Large intestine (tissue), 3 donors: ENCODE results near the gene RNF103. TPM values are rescaled to one million over a fixed set of nuclear protein-coding genes. Genes with fewer than 3 reads are reported as not detected.
A peak's percentile ranks its signal among the peaks of the same experiment; 100 is the strongest.

Source experiments
- DNase-seq, 2 donors: peaks; one replicate each; pipeline versions ENCODE4 v3.0.0 to v3.0.0-alpha.2; 2013
- H3K27ac ChIP-seq: one replicate; pipeline ENCODE4 v1.5.1; 2013; ENCODE audit warnings: low read length
- H3K27me3 ChIP-seq: 2 replicates; pipeline ENCODE4 v1.6.1; 2013; ENCODE audit warnings: low read length; ENCODE audit not compliant: control insufficient read depth, insufficient read depth
- H3K36me3 ChIP-seq: 2 replicates; pipeline ENCODE4 v1.6.1; 2013; ENCODE audit warnings: low read length; ENCODE audit not compliant: control insufficient read depth, insufficient read depth
- H3K4me1 ChIP-seq: one replicate; pipeline ENCODE4 v1.6.1; 2013; ENCODE audit warnings: low read length; ENCODE audit not compliant: control insufficient read depth, insufficient read depth
- H3K4me3 ChIP-seq: one replicate; pipeline ENCODE4 v1.5.1; 2013; ENCODE audit warnings: low read length
- H3K9me3 ChIP-seq: one replicate; pipeline ENCODE4 v1.6.1; 2013; ENCODE audit warnings: mild to moderate bottlenecking, low read depth, low read length, moderate library complexity; ENCODE audit not compliant: control insufficient read depth
- WGBS: methylation state at CpG from one replicate; pipeline ENCODE4 v1.1.5; 2013; ENCODE audit warnings: low lambda C conversion rate; ENCODE audit not compliant: insufficient coverage; 5-methylcytosine and 5-hydroxymethylcytosine counted together
- polyA plus RNA-seq: library from polyadenylated mRNA; unstranded; fragments of 120-200 nt; gene quantifications from one replicate; pipeline ENCODE4 v1.2.1, GENCODE V29; 2013

Gene RNF103
- polyA plus RNA-seq, 1 donor: 42.9 TPM

GRCh38 chr2:86627550-86627949 is 3.9 kb upstream of the RNF103 start:
- Histone ChIP-seq H3K9me3 (no peaks in the 10 kb centered on the region), H3K4me3 (no peak overlapping the region), H3K27me3 (no peaks in the 10 kb centered on the region), H3K4me1 (peaks cover 35% of the 10 kb centered on the region), H3K36me3 (no peaks in the 10 kb centered on the region), H3K27ac (peak overlapping the region; percentile 66)
- DNase-seq: no peak
- WGBS: no CpG with 5 or more reads among the region's 3 CpGs

- no peak for DNase-seq
- WGBS: no CpG with 5 or more reads among the region's 4 CpGs
These were observed 1.4 kb upstream of the RNF103 start for GRCh38 chr2:86625096-86625495.

GRCh38 chr2:86624267-86624547 is 542 bp upstream of the RNF103 start:
- Histone ChIP-seq H3K4me3 (peak overlapping the region; percentile 79), H3K27ac (peak overlapping the region; percentile 99)
- DNase-seq: peak; percentile 30 to 46

More at GRCh38 chr2:86625096-86625495, 1.4 kb upstream of the RNF103 start:
- no peak overlapping the region for H3K4me3 ChIP-seq
- H3K27me3 ChIP-seq: no peaks in the 10 kb centered on the region
- peaks cover 26% of the 10 kb centered on the region for H3K4me1 ChIP-seq
- H3K27ac ChIP-seq: no peak overlapping the region
- no peaks in the 10 kb centered on the region for H3K9me3 ChIP-seq
- H3K36me3 ChIP-seq: peaks cover under 1% of the 10 kb centered on the region

GRCh38 chr2:86623043-86623493 is 597 bp downstream of the RNF103 start:
- no peaks in the 10 kb centered on the region for H3K27me3 ChIP-seq
- H3K9me3 ChIP-seq: no peaks in the 10 kb centered on the region
- peak overlapping the region; percentile 96 for H3K4me3 ChIP-seq
- H3K36me3 ChIP-seq: peaks cover 13% of the 10 kb centered on the region
- WGBS: no CpG with 5 or more reads among the region's 56 CpGs
- peak overlapping the region; percentile 99 for H3K27ac ChIP-seq
- DNase-seq: peak; percentile 20 to 76
- peaks cover 20% of the 10 kb centered on the region for H3K4me1 ChIP-seq

More at GRCh38 chr2:86624267-86624547, 542 bp upstream of the RNF103 start:
- Histone ChIP-seq H3K27me3 (no peaks in the 10 kb centered on the region), H3K4me1 (peaks cover 24% of the 10 kb centered on the region), H3K36me3 (peaks cover 7% of the 10 kb centered on the region), H3K9me3 (no peaks in the 10 kb centered on the region)
- WGBS: 70% methylated on average over 2 of the region's 6 CpGs

GRCh38 chr2:86622519-86623042 is 1.1 kb downstream of the RNF103 start:
- Histone ChIP-seq H3K4me1 (peaks cover 17% of the 10 kb centered on the region), H3K27ac (peak overlapping the region; percentile 99), H3K9me3 (no peaks in the 10 kb centered on the region), H3K4me3 (peak overlapping the region; percentile 96), H3K27me3 (no peaks in the 10 kb centered on the region), H3K36me3 (peaks cover 17% of the 10 kb centered on the region)
- no CpG with 5 or more reads among the region's 29 CpGs for WGBS
- peak; percentile 20 to 62 for DNase-seq

- Histone ChIP-seq H3K4me3 (peak overlapping the region; percentile 96), H3K27me3 (no peaks in the 10 kb centered on the region), H3K9me3 (no peaks in the 10 kb centered on the region), H3K36me3 (peaks cover 19% of the 10 kb centered on the region), H3K4me1 (peaks cover 13% of the 10 kb centered on the region), H3K27ac (peak overlapping the region; percentile 99)
- WGBS: 0% methylated on average over 3 of the region's 6 CpGs
- DNase-seq: peak in 1 of 2 donors; percentile 37
These were observed 2.3 kb downstream of the RNF103 start for GRCh38 chr2:86621280-86621943.

- Histone ChIP-seq H3K4me3 (no peak overlapping the region), H3K9me3 (no peaks in the 10 kb centered on the region), H3K27ac (no peak overlapping the region), H3K4me1 (peaks cover 7% of the 10 kb centered on the region), H3K27me3 (no peaks in the 10 kb centered on the region), H3K36me3 (peaks cover 38% of the 10 kb centered on the region)
- DNase-seq: no peak
These were observed 5.9 kb downstream of the RNF103 start for GRCh38 chr2:86617738-86618137.

- DNase-seq: no peak
- H3K36me3 ChIP-seq: peaks cover 38% of the 10 kb centered on the region
- no peaks in the 10 kb centered on the region for H3K27me3 ChIP-seq
- no peak overlapping the region for H3K4me3 ChIP-seq
- no peak overlapping the region for H3K27ac ChIP-seq
- no peaks in the 10 kb centered on the region for H3K9me3 ChIP-seq
- 88% methylated on average over 1 of the region's 3 CpGs for WGBS
- peaks cover 7% of the 10 kb centered on the region for H3K4me1 ChIP-seq
These were observed 6.5 kb downstream of the RNF103 start for GRCh38 chr2:86617153-86617552.

GRCh38 chr2:86616502-86616901 is 7.2 kb downstream of the RNF103 start:
- WGBS: no CpG with 5 or more reads among the region's 3 CpGs
- H3K36me3 ChIP-seq: peaks cover 43% of the 10 kb centered on the region

GRCh38 chr2:86615596-86615995 is 8.1 kb downstream of the RNF103 start:
- peaks cover 51% of the 10 kb centered on the region for H3K36me3 ChIP-seq

More at GRCh38 chr2:86616502-86616901, 7.2 kb downstream of the RNF103 start:
- Histone ChIP-seq H3K4me3 (no peak overlapping the region), H3K27ac (no peak overlapping the region), H3K27me3 (no peaks in the 10 kb centered on the region), H3K9me3 (no peaks in the 10 kb centered on the region), H3K4me1 (peaks cover 7% of the 10 kb centered on the region)
- no peak for DNase-seq

GRCh38 chr2:86613515-86613914 is 10.2 kb downstream of the RNF103 start:
- Histone ChIP-seq H3K36me3 (peaks cover 52% of the 10 kb centered on the region), H3K9me3 (no peaks in the 10 kb centered on the region), H3K27me3 (no peaks in the 10 kb centered on the region), H3K27ac (no peak overlapping the region), H3K4me3 (no peak overlapping the region), H3K4me1 (no peaks in the 10 kb centered on the region)
- WGBS: 100% methylated on average over 2 of the region's 4 CpGs
- DNase-seq: no peak

More at GRCh38 chr2:86615596-86615995, 8.1 kb downstream of the RNF103 start:
- Histone ChIP-seq H3K4me3 (no peak overlapping the region), H3K27me3 (no peaks in the 10 kb centered on the region), H3K9me3 (no peaks in the 10 kb centered on the region), H3K4me1 (peaks cover 6% of the 10 kb centered on the region), H3K27ac (no peak overlapping the region)
- DNase-seq: peak; percentile 15 to 53
